Osteoblast (primary cell): ENCODE data around the gene ARMC10. TPM values are rescaled to one million over a fixed set of nuclear protein-coding genes. Genes with fewer than 3 reads are reported as not detected.
"Not testable (repeated sequence)": the region's sequence is repeated elsewhere in the genome, so short reads cannot be mapped to it uniquely, and the experiment has no call there.

Experiments used
- DNase-seq: peaks from one replicate; pipeline ENCODE4 v3.0.0; 2011; ENCODE audit warnings: low spot score, mixed read lengths; ENCODE audit not compliant: insufficient read length; ENCODE audit errors: missing footprints
- H2AFZ ChIP-seq: 2 replicates; pipeline ENCODE4 v1.6.0; 2011; ENCODE audit warnings: mild to moderate bottlenecking, low read length
- H3K27ac ChIP-seq: 2 replicates; pipeline ENCODE4 v1.5.1; 2011; ENCODE audit warnings: mild to moderate bottlenecking, low read depth, low read length, moderate library complexity
- H3K27me3 ChIP-seq: 2 replicates; pipeline ENCODE4 v1.6.0; 2012; ENCODE audit warnings: mild to moderate bottlenecking, control low read depth, inconsistent platforms, low read length, moderate library complexity; ENCODE audit not compliant: insufficient read depth
- H3K36me3 ChIP-seq: 2 replicates; pipeline ENCODE4 v1.5.1; 2011; ENCODE audit warnings: mild to moderate bottlenecking, low read length, control low read depth, moderate library complexity; ENCODE audit not compliant: insufficient read depth
- H3K4me1 ChIP-seq: 2 replicates; pipeline ENCODE4 v1.5.1; 2011; ENCODE audit warnings: mild to moderate bottlenecking, low read length, control low read depth, moderate library complexity; ENCODE audit not compliant: insufficient read depth
- H3K4me2 ChIP-seq: 2 replicates; pipeline ENCODE4 v1.6.0; 2011; ENCODE audit warnings: mild to moderate bottlenecking, low read length; ENCODE audit not compliant: insufficient read depth
- H3K4me3 ChIP-seq: fragments of 200-600 bp; sonication (generic); 3 replicates; pipeline ENCODE4 v1.5.1; 2012; ENCODE audit warnings: mild to moderate bottlenecking, low read length, inconsistent platforms; ENCODE audit not compliant: insufficient read depth
- H3K79me2 ChIP-seq: 2 replicates; pipeline ENCODE4 v1.6.0; 2012; ENCODE audit warnings: mild to moderate bottlenecking, low read length, control low read depth, inconsistent platforms; ENCODE audit not compliant: insufficient read depth
- H3K9me3 ChIP-seq: 2 replicates; pipeline ENCODE4 v1.5.1; 2011; ENCODE audit warnings: low read depth, low read length, control low read depth
- H4K20me1 ChIP-seq: 2 replicates; pipeline ENCODE4 v1.6.0; 2012; ENCODE audit warnings: mild to moderate bottlenecking, low read length, control low read depth; ENCODE audit not compliant: insufficient read depth
- CTCF ChIP-seq: IDR thresholded peaks from 2 replicates; pipeline ENCODE4 v1.5.1; 2011; ENCODE audit warnings: mild to moderate bottlenecking, low read depth, low read length, moderate library complexity; ENCODE audit errors: extremely low read depth
- total RNA-seq: library from RNA; depleted of rRNA; stranded (reverse); fragments of >200 nt; gene quantifications from 2 replicates; pipeline ENCODE4 v1.2.3, GENCODE V29; 2012

The ARMC10 gene
- total RNA-seq, 1 donor: 34.4 TPM

- H3K79me2 ChIP-seq: no peaks in the 10 kb centered on the region
- no peak for TF ChIP-seq CTCF
- H3K4me1 ChIP-seq: no peaks in the 10 kb centered on the region
- DNase-seq: no peak
- H3K27ac ChIP-seq: no peak overlapping the region
- H3K36me3 ChIP-seq: peaks cover 9% of the 10 kb centered on the region
- H4K20me1 ChIP-seq: no peaks in the 10 kb centered on the region
- H3K9me3 ChIP-seq: no peaks in the 10 kb centered on the region
- H2AFZ ChIP-seq: no peak overlapping the region
- no peaks in the 10 kb centered on the region for H3K27me3 ChIP-seq
- H3K4me3 ChIP-seq: no peak overlapping the region
- no peak overlapping the region for H3K4me2 ChIP-seq
Observed at GRCh38 chr7:103100348-103100747, 25.4 kb downstream of the ARMC10 start.

GRCh38 chr7:103101543-103101942 lies 26.6 kb downstream of the ARMC10 start:
- H3K4me1 ChIP-seq: no peaks in the 10 kb centered on the region
- H3K9me3 ChIP-seq: no peaks in the 10 kb centered on the region
- H3K27me3 ChIP-seq: no peaks in the 10 kb centered on the region
- no peak for DNase-seq
- H4K20me1 ChIP-seq: no peaks in the 10 kb centered on the region
- H3K36me3 ChIP-seq: peaks cover 9% of the 10 kb centered on the region
- H3K79me2 ChIP-seq: no peaks in the 10 kb centered on the region
- no peak overlapping the region for H3K27ac ChIP-seq
- H2AFZ ChIP-seq: no peak overlapping the region
- no peak overlapping the region for H3K4me3 ChIP-seq
- no peak overlapping the region for H3K4me2 ChIP-seq
- no peak for TF ChIP-seq CTCF

- Histone ChIP-seq H3K9me3 (no peaks in the 10 kb centered on the region), H3K79me2 (no peaks in the 10 kb centered on the region), H3K4me1 (no peaks in the 10 kb centered on the region), H3K36me3 (peaks cover 2% of the 10 kb centered on the region), H4K20me1 (no peaks in the 10 kb centered on the region), H3K4me3 (no peak overlapping the region), H3K4me2 (no peak overlapping the region), H3K27ac (no peak overlapping the region), H3K27me3 (no peaks in the 10 kb centered on the region), H2AFZ (no peak overlapping the region)
- DNase-seq: no peak
- no peak for TF ChIP-seq CTCF
Observed at GRCh38 chr7:103106005-103106702, 31.2 kb downstream of the ARMC10 start.

- H4K20me1 ChIP-seq, DNase-seq, H3K36me3 ChIP-seq, H2AFZ ChIP-seq, H3K79me2 ChIP-seq, H3K27ac ChIP-seq, H3K4me2 ChIP-seq, H3K4me1 ChIP-seq, H3K27me3 ChIP-seq, H3K4me3 ChIP-seq, H3K9me3 ChIP-seq: not testable (repeated sequence)
Observed at GRCh38 chr7:103106703-103107070, 31.7 kb downstream of the ARMC10 start.
